Globus pallidus (tissue), 1 donor: ENCODE data around the gene APBA2.

Experiments
- DNase-seq: peaks from one replicate; pipeline ENCODE4 v3.0.0-alpha.2; 2015; ENCODE audit warnings: low spot score

Gene APBA2

GRCh38 chr15:29133791-29134190 lies 248.0 kb downstream of the APBA2 start:
- DNase-seq = no peak

GRCh38 chr15:29134239-29134638 lies 248.5 kb downstream of the APBA2 start:
- no peak for DNase-seq

- DNase-seq = no peak
These were observed 249.0 kb downstream of the APBA2 start for GRCh38 chr15:29134641-29135308.

- no peak for DNase-seq
These were observed 249.5 kb downstream of the APBA2 start for GRCh38 chr15:29135309-29135657.

- DNase-seq = no peak
These were observed 250.2 kb downstream of the APBA2 start for GRCh38 chr15:29135702-29136646.

- no peak for DNase-seq
These were observed 252.5 kb downstream of the APBA2 start for GRCh38 chr15:29138260-29138659.

GRCh38 chr15:29139072-29139471 lies 253.3 kb downstream of the APBA2 start:
- no peak for DNase-seq

- DNase-seq = peak; percentile 24
These were observed 254.0 kb downstream of the APBA2 start for GRCh38 chr15:29139540-29140459.

GRCh38 chr15:29140475-29141307 lies 254.9 kb downstream of the APBA2 start:
- DNase-seq = no peak

- no peak for DNase-seq
These were observed 255.7 kb downstream of the APBA2 start for GRCh38 chr15:29141308-29142128.

GRCh38 chr15:29142129-29142747 lies 256.5 kb downstream of the APBA2 start:
- no peak for DNase-seq

- DNase-seq = no peak
These were observed 257.5 kb downstream of the APBA2 start for GRCh38 chr15:29143293-29143692.

GRCh38 chr15:29143909-29144635 lies 258.3 kb downstream of the APBA2 start:
- no peak for DNase-seq

GRCh38 chr15:29149738-29150075 lies 263.9 kb downstream of the APBA2 start:
- no peak for DNase-seq

- no peak for DNase-seq
These were observed 265.0 kb downstream of the APBA2 start for GRCh38 chr15:29150515-29151483.

GRCh38 chr15:29151484-29151857 lies 265.7 kb downstream of the APBA2 start:
- no peak for DNase-seq

- no peak for DNase-seq
These were observed 270.7 kb downstream of the APBA2 start for GRCh38 chr15:29156521-29156920.

GRCh38 chr15:29159771-29160455 lies 274.1 kb downstream of the APBA2 start:
- no peak for DNase-seq
